ENCODE results near the gene MAP2K2.

MAP2K2 gene

DNA sequence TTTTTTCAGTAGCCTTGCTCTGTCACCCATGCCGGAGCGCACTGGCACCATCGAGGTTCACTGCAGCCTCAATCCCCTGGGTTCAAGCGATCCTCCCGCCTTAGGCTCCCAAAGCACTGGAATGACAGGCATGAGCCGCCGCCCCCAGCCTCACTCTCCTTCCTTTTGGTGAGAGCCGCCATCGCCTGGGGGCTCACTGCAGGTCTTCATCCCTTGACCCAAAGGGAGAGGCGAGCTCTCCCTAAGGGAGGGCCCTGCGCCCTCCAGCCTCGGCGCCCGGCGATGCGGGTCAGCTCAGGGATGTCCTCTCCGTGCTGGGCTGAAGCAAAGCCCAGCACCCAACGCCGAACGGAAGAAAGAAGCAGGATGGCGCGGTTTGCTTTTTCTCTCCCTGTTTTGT, 34.0 kb downstream of the MAP2K2 start:
- no peak for FAIRE-seq
- TF ChIP-seq, protein P1, sequence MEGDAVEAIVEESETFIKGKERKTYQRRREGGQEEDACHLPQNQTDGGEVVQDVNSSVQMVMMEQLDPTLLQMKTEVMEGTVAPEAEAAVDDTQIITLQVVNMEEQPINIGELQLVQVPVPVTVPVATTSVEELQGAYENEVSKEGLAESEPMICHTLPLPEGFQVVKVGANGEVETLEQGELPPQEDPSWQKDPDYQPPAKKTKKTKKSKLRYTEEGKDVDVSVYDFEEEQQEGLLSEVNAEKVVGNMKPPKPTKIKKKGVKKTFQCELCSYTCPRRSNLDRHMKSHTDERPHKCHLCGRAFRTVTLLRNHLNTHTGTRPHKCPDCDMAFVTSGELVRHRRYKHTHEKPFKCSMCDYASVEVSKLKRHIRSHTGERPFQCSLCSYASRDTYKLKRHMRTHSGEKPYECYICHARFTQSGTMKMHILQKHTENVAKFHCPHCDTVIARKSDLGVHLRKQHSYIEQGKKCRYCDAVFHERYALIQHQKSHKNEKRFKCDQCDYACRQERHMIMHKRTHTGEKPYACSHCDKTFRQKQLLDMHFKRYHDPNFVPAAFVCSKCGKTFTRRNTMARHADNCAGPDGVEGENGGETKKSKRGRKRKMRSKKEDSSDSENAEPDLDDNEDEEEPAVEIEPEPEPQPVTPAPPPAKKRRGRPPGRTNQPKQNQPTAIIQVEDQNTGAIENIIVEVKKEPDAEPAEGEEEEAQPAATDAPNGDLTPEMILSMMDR (IDR thresholded peaks at IDR 0.05; ENCODE audit: insufficient read depth, missing control alignments): no peak
- no peak for DNase-seq (ENCODE audit: insufficient read length, low spot score)

DNA sequence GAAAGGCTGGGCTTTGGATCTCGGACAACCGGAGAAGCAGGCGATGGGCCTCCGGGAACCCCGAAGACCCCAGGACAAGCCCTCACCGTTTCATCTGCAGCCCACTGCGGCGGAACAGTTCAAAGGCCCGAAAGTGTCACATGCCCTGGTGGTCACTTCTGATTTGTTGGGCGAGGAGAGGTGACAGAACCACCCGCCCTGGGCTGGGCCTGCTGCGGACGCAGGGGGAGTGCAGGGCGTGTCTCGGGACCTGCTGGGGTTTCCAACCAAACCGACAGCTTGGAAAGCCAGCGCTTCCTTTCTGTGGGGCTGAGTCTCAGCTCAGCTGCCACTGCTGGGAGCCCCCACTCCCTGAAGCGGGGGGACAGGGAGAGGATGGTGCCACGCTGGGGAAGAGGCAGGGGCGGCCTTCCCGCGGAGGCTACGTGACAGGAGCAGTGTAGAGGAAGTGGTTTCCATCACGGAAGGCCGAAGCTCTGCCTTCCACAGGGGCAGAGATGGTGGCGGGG, 34.5 kb downstream of the MAP2K2 start:
- FAIRE-seq: no peak
- TF ChIP-seq, protein P1 (IDR thresholded peaks at IDR 0.05; ENCODE audit: insufficient read depth, missing control alignments): no peak
- DNase-seq (ENCODE audit: insufficient read length, low spot score): no peak

DNA sequence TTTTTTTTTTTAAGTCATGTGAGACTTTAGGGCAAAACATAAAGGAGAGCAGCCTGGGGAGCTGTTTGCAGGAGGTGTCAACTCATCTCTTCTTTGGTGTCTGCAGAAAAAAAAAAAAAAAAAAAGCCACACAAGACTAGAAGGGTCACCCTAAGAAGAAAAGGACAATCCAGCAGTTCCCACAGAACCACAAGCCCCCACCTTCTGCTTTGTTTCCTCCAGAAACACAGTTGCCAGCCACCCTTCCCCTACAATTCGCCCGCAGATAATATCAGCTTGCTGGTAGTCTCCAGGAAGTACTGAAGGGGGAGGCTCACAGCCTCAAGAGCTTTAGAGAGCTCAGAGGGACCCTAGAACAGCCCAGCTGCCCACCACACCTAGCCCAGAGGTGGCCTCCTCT, 34.9 kb downstream of the MAP2K2 start:
- TF ChIP-seq, protein P1 (IDR thresholded peaks at IDR 0.05; ENCODE audit: insufficient read depth, missing control alignments): no peak
- no peak for FAIRE-seq
- no peak for DNase-seq (ENCODE audit: insufficient read length, low spot score)

DNA sequence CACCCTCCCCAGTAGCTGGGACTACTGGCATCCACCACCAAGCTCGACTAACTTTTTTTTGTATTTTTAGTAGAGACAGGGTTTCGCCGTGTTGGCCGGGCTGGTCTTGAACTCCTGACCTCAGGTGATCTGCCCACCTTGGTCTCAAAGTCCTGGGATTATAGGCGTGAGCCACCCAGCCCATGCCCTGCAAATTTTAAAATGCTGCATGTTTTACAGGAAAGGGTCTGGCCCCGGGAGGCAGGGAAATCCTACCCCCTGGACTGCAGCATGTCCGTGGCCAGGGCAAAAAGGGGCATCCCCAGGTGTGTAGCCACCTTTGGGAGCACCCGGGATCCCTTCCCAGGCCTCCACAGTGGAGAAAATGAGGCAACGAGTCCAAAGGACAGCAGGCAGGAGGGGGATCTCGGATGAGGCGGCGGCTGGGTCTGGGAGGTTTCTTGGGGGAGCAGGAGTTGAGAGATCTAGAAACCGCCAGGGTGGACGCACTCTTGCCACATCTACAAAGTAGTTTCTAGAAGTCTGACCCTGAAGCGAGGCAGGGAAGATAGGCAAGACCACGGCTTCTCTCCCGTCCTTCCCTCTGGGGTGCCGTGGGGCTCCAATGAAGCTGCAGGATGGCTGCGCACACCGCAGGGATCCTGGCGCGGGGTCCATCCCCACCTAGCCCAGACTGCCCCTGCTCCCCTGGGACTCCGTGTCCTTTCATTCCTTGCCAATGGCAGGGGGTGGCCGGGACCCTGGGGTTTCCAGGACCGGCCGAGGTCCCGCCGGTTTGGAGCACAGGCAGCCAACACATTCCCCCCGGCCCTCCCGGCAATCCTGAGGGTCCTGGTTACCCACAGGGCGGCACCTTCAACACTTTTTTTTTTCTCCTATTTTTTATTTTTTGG, 35.9 kb downstream of the MAP2K2 start:
- FAIRE-seq (no peak), DNase-seq (ENCODE audit: insufficient read length, low spot score) (no peak)
- TF ChIP-seq, protein P1 (IDR thresholded peaks at IDR 0.05; ENCODE audit: insufficient read depth, missing control alignments): no peak

DNA sequence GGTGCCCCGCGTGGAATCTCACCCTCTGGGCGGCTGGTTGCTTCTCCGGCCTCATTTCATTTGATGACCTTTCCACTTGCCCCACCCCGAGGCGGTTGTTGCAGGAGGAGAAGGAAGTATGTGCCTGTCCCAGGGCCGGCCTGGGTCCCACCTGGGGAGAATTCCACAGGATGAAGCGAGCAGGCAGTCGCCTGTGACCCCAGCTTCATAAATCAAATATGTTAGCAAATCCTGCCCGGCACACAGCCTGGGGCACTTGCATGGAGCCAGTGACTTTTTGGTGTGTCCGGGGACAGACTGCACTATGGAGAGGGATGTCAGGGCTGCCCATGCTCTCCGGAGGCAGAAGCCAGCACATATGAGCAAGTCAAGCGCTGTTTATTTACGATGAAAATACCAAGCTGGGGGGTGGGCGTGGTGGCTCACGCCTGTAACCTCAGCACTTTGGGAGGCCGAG, 37.5 kb downstream of the MAP2K2 start:
- DNase-seq (ENCODE audit: insufficient read length, low spot score): no peak
- FAIRE-seq: no peak
- TF ChIP-seq, protein P1 (IDR thresholded peaks at IDR 0.05; ENCODE audit: insufficient read depth, missing control alignments): no peak

DNA sequence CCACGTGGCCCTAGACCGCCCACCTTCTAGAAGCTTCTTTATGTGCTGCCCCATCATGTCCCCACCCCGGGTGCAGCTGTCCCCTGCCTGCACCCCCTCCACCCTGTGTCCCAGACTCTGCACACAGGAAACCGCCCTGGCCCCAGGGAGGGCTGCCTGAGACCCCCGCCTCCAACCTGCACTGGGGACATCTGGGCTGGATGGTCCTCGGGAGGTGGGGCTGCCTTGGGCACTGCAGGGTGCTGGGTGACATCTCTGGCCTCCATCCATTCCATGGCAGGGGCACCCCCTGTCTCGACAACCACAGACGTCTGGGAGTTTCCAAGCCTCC, 39.4 kb downstream of the MAP2K2 start:
- DNase-seq (ENCODE audit: insufficient read length, low spot score) (no peak), FAIRE-seq (no peak)
- TF ChIP-seq, protein P1 (IDR thresholded peaks at IDR 0.05; ENCODE audit: insufficient read depth, missing control alignments): no peak
